GM12873 (cell line): ENCODE measurements around the gene MIS18BP1.
A peak's percentile ranks its signal among the peaks of the same experiment; 100 is the strongest.

Experiments
- TF ChIP-seq, protein P1 (sequence below): IDR thresholded peaks from 2 replicates; pipeline ENCODE4 v1.5.1; 2012; ENCODE audit warnings: low read depth, mild to moderate bottlenecking, moderate library complexity, low read length, control low read depth; ENCODE audit not compliant: insufficient read depth; ENCODE audit errors: missing control alignments

Gene MIS18BP1

DNA sequence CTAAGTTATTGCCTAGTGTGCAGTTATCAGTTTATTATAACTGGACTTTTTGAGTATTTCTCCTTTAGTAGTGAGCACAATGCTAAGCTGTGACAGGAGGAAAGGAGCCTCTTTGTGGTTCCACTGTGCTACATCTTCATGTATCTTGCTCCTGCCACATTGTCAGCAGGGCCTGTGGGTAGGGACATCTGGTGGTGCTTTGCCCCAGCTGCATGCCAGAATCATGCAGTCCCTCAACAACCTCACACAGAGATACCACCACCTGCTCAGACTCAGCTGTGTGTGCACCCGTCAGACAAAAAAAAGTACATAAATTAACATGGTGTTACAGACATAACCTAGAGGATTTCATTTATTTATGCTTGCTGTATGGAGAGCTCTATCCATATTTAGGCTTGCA lies 51.1 kb downstream of the MIS18BP1 start:
- TF ChIP-seq, protein P1, sequence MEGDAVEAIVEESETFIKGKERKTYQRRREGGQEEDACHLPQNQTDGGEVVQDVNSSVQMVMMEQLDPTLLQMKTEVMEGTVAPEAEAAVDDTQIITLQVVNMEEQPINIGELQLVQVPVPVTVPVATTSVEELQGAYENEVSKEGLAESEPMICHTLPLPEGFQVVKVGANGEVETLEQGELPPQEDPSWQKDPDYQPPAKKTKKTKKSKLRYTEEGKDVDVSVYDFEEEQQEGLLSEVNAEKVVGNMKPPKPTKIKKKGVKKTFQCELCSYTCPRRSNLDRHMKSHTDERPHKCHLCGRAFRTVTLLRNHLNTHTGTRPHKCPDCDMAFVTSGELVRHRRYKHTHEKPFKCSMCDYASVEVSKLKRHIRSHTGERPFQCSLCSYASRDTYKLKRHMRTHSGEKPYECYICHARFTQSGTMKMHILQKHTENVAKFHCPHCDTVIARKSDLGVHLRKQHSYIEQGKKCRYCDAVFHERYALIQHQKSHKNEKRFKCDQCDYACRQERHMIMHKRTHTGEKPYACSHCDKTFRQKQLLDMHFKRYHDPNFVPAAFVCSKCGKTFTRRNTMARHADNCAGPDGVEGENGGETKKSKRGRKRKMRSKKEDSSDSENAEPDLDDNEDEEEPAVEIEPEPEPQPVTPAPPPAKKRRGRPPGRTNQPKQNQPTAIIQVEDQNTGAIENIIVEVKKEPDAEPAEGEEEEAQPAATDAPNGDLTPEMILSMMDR = peak; percentile 48

- TF ChIP-seq, protein P1 = no peak
Observed at GRCh38 chr14:45199230-45199629, 53.8 kb downstream of the MIS18BP1 start.

GRCh38 chr14:45198551-45198950 lies 54.5 kb downstream of the MIS18BP1 start:
- TF ChIP-seq, protein P1 = no peak

GRCh38 chr14:45194964-45195363 lies 58.0 kb downstream of the MIS18BP1 start:
- TF ChIP-seq, protein P1 = no peak

DNA sequence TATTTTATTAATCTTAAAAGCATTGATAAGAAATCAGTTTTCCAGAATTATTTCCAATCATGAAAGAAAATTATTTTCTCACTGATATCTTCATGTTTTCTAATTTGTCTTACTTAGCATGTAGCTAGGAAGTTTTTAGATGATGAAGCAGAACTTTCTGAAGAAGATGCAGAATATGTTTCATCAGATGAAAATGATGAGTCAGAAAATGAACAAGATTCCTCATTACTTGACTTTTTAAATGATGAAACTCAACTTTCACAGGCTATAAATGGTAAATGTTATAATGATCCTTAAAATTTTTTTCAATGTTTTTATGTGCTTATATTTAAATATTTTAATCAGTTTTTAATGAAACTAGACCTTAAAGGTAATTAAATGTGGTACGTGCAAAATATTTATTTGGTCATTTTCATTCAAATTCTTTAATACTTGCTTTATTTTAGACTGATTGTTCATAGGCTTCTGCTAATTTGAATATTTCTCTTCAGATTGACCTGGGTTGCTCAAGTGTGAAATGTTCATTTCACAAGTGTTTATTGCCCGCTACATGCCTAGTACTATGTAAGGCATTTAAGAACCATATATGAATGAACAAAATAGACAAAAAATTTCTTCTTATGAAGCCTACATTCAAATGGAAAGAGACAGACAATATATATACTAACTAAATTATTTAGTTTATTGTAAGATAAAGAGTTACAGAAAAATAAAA lies 67.7 kb downstream of the MIS18BP1 start:
- TF ChIP-seq, protein P1 = no peak

DNA sequence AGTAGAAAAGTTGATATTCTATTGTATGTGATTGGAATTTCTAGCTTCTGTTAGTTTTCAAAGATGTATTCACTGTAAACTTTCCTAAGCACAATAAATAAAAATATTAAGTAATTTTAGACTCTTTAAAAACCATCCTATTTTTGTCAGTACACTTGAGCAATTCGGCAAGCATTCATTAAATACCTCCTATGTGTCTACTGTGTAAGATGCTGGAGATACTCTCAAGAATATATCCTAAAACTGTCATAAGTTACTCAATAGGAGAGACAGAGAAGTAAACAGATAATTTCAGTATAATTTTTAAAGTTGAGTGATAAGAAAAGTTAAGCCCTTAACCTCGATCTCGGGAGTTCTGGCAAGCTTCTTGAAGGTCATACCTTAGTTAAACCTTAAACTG lies 71.2 kb downstream of the MIS18BP1 start:
- TF ChIP-seq, protein P1 = no peak

DNA sequence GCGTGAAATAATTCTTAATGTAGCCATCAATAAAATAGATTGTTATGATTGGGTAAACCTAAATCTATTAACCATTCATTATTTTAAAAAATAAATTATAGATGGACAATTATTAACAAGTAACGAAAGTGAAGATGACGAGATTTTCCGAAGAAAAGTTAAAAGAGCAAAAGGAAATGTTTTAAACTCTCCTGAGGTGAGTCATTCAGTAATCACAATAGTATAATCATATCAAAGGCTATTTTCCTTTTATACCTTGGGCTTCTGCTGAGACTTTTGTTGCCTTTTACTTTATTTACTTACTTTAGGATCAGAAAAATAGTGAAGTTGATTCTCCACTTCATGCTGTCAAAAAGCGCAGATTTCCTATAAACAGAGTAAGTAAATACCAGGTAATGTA lies 71.7 kb downstream of the MIS18BP1 start:
- TF ChIP-seq, protein P1 = no peak

DNA sequence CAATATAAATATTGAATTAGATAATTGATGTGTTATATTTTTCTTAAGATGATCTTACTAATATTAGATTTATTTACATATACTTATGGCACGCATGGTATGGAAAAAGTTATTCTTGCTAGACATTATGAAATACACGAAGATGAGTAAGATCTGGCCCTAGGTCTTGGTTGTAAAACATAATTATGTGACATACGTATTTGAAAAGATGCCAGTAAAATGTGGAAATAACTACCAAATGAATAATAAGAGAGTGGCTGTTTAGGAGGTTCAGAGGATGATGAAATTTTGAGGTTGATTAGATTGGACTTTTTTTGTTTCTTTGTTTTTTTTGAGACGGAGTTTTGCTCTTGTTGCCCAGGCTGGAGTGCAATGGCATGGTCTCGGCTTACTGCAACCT lies 75.9 kb downstream of the MIS18BP1 start:
- TF ChIP-seq, protein P1 = no peak
